Measurements from ENCODE around the gene PLG.
"Not testable (repeated sequence)": the region's sequence is repeated elsewhere in the genome, so short reads cannot be mapped to it uniquely, and the experiment has no call there.

PLG gene

DNA sequence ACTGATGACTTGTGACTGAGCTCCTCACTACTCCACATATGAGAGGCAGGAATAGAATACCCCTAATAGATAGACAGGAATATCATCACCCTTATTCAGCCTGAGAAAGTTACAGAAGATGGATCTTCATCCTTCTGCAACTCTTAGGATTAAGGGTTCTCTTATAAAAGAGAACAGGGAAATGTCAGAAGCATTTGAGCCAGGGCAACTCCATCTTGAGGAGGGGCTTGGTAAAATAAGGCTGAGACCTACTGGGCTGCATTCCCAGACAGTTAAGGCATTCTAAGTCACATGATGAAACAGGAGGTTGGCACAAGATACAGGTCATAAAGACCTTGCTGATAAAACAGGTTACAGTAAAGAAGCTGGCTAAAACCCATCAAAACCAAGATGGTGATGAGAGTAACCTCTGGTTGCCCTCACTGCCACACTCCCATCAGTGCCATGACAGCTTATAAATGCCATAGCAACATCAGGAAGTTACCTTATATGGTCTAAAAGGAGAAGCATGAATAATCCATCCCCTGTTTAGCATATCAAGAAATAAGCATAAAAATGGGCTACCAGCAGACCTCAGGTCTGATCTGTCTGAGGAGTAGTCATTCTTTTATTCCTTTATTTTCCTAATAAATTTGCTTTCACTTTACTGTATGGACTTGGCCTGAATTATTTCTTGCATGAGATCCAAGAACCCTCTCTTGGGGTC is 97.9 kb downstream of the PLG start:
- no peaks in the 10 kb centered on the region for H3K36me3 ChIP-seq (ENCODE audit: insufficient read depth)
- no peak overlapping the region for H3K4me3 ChIP-seq (IDR thresholded peaks at IDR 0.05; ENCODE audit: insufficient read depth, low read depth, low read length)
- H3K9ac ChIP-seq = no peak overlapping the region
- no peak overlapping the region for H3K27ac ChIP-seq
- H3K4me1 ChIP-seq (ENCODE audit: low read depth, poor library complexity, severe bottlenecking) = no peaks in the 10 kb centered on the region
- H3K4me2 ChIP-seq = no peak overlapping the region
- H3K79me2 ChIP-seq (ENCODE audit: insufficient read depth, low read depth) = no peaks in the 10 kb centered on the region
- no peak overlapping the region for H2AFZ ChIP-seq (ENCODE audit: low read depth)
- no peaks in the 10 kb centered on the region for H3K27me3 ChIP-seq (ENCODE audit: insufficient read depth, low read depth)
- H4K20me1 ChIP-seq (ENCODE audit: insufficient read depth) = no peaks in the 10 kb centered on the region
- no peak for TF ChIP-seq CTCF (conservative IDR thresholded peaks at IDR 0.05; ENCODE audit: low read depth, low read length)

- H3K4me1 ChIP-seq (ENCODE audit: low read depth, poor library complexity, severe bottlenecking) = no peaks in the 10 kb centered on the region
- no peak overlapping the region for H3K27ac ChIP-seq
- H3K79me2 ChIP-seq (ENCODE audit: insufficient read depth, low read depth) = no peaks in the 10 kb centered on the region
- no peaks in the 10 kb centered on the region for H3K36me3 ChIP-seq (ENCODE audit: insufficient read depth)
- H3K9ac ChIP-seq = no peak overlapping the region
- H4K20me1 ChIP-seq (ENCODE audit: insufficient read depth) = no peaks in the 10 kb centered on the region
- H3K4me2 ChIP-seq = no peak overlapping the region
- H3K27me3 ChIP-seq (ENCODE audit: insufficient read depth, low read depth) = no peaks in the 10 kb centered on the region
- no peak overlapping the region for H2AFZ ChIP-seq (ENCODE audit: low read depth)
- H3K4me3 ChIP-seq (IDR thresholded peaks at IDR 0.05; ENCODE audit: insufficient read depth, low read depth, low read length) = no peak overlapping the region
- no peak for TF ChIP-seq CTCF (conservative IDR thresholded peaks at IDR 0.05; ENCODE audit: low read depth, low read length)
Observed at GRCh38 chr6:160801418-160801817, 99.4 kb downstream of the PLG start.

- not testable (repeated sequence) for H3K36me3 ChIP-seq (ENCODE audit: insufficient read depth); H3K27me3 ChIP-seq (ENCODE audit: insufficient read depth, low read depth); H2AFZ ChIP-seq (ENCODE audit: low read depth); H3K27ac ChIP-seq; H3K4me3 ChIP-seq (IDR thresholded peaks at IDR 0.05; ENCODE audit: insufficient read depth, low read depth, low read length); H3K9ac ChIP-seq; H4K20me1 ChIP-seq (ENCODE audit: insufficient read depth); H3K79me2 ChIP-seq (ENCODE audit: insufficient read depth, low read depth); H3K4me1 ChIP-seq (ENCODE audit: low read depth, poor library complexity, severe bottlenecking); H3K4me2 ChIP-seq
Observed at GRCh38 chr6:160802049-160802448, 100.0 kb downstream of the PLG start.

All from KMS-11 (cell line).